ENCODE data around the gene PTPRC.

PTPRC gene

DNA sequence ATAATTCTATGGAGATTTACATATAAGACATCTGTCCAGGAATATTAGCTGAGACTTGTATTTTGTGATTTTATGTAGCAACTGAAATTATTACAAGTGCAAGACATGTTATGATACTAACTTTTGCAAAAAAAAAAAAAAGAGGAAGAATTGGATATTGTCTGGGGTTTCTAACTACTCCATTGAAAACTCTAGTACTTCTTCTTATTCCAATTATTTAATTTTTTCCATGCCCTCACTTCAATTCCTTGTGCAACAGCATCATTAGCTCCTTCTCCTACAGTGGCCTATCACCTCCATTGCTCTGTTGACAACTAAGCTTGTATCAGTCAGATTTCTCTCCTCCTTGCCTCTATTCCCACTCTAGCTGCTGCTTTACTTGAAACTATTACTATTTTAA is 126.6 kb downstream of the PTPRC start:
- DNase-seq, result peak; percentile 23

DNA sequence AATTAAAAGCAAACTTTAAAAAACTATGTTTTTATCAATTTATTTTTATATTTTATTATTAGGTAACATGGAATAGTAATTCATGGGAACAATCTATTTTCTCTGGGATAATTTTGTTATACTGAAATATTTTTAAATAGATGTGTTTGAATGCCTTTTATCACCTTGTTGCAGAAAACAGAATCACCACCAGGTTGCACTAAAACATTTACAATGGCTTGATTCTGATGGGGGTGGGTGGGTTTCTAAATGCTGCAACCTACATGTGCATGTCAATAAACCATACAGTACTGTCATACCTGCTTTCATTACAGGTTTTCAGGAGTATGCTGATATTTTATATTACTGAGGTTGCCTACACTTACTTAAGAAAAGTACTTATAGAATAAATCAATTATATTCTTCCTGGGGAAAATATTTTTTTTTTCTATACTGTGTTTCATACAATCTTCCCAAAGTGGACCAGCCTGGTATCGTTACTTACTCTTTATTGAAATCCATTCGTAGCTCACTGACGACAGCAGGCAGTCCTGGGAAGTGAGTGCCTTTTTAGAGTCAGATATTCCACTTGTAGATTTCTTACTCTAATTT is 132.8 kb downstream of the PTPRC start:
- no peak for DNase-seq

GRCh38 chr1:198772626-198773025 is 133.8 kb downstream of the PTPRC start:
- no peak for DNase-seq

- no peak for DNase-seq
Observed at GRCh38 chr1:198773030-198773429, 134.2 kb downstream of the PTPRC start.

- DNase-seq, result no peak
Observed at GRCh38 chr1:198773523-198773922, 134.7 kb downstream of the PTPRC start.

DNA sequence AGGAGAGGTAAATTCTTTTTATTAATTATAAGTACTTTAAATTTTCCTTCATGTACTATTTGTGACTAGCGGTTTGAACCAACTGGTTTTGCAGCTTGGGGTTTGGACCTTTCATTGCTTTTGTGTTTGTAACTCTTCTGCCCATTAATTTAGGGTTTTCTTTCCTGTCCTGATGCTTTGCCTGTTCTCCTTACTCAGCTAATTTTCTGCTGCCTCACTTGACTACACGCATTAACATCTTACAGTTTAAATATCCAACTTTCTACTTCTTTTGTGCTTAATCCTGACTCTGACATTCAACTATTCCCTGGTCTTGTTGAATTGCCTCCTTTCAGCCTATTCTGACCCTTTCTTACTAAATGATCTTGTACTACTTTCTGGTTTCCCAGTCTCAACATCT is 135.6 kb downstream of the PTPRC start:
- DNase-seq, result no peak

DNA sequence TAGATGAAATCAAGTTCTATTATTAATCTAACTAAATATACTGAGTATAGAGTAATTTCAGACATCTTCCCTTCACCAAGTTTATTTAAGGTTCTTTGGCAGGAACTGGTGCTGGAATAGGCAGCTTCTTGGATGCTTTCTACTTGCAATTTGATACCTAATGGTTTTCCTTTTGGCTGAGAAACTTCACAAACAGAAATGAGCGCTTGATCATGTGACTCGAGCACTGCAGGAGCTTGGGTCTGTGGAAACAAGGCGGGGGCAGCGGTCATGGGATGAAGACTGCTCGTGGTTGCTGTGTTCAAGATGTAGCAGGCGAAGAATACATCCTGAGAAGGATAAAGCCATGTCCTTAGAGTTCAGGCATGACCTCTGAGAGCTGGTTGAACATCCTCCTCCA is 136.8 kb downstream of the PTPRC start:
- peak; percentile 40 for DNase-seq

- DNase-seq, result peak; percentile 99
Observed at GRCh38 chr1:198776602-198777029, 137.8 kb downstream of the PTPRC start.

DNA sequence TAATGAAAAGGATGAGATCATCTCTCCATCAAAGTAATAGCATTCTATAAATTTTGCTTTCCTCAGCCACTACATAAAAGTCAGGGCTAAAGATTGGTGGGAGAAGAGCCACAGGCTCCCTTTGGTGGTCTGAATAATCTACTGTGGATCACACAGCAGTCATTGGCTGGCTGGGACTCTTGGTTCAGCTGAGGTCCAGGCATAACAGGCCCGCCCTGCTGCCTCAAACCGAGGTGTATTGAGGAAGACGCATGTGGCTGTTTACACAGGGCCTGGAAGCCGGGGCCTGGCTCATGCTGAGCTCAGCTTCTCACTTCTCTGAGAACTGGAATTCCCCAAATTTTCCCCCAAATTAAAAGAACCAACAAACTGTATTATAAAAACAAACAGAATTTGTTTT is 139.2 kb downstream of the PTPRC start:
- DNase-seq, result no peak

DNA sequence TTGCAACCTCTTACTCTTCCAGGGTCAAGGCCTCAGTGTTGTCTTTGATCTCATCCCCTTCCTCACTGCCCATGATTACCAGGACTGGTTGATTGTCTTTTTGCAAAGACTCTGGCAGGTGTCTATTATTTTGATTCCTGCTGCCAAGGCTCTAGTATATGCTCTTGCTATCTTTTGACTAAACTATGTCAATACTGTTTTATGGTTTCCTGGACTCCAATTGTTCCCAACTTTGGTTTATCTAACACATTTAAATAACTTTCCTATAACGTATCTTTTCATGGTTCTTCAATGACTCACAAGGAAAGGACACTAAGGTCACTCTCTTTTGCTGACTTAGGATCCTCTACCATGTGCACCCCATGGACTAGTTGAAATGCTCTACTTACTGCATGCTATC is 141.5 kb downstream of the PTPRC start:
- no peak for DNase-seq

GRCh38 chr1:198788561-198789064 is 149.8 kb downstream of the PTPRC start:
- peak; percentile 20 for DNase-seq

DNA sequence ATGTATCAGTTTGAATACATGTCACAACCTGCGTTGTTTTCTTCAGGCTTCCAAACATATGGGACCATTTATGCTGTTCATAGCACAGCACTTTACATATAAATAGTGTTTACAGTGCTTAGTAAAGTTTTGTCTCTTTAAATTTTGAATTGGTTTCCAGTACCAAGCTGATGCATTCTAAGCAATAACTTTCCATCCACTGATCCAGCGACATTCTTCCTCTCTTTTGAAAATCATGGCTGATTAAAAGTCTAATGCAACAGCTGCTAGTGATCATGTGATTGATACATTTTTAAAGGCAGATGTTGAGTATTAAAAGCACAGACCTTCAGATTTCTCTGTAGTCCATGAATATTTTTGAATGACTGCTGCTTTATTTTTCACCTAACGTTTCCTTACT is 154.9 kb downstream of the PTPRC start:
- DNase-seq, result no peak

GRCh38 chr1:198794498-198794897 is 155.7 kb downstream of the PTPRC start:
- no peak for DNase-seq

DNA sequence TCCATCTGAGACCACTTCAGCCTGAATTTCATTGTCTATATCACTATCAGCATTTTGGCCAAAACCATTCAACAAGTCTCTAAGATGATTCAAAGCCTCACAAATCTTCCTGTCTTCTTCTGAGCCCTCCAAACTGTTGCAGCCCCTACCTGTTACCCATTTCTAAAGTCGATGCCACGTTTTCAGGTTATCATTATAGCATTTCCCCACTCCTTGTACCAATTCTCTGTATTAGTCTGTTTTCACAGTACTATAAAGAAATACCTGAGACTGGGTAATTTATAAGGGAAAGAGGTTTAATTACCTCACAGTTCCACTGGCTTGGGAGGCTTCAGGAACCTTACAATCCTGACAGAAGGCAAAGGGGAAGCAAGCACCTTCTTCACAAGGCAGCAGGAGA is 158.8 kb downstream of the PTPRC start:
- no peak for DNase-seq

DNA sequence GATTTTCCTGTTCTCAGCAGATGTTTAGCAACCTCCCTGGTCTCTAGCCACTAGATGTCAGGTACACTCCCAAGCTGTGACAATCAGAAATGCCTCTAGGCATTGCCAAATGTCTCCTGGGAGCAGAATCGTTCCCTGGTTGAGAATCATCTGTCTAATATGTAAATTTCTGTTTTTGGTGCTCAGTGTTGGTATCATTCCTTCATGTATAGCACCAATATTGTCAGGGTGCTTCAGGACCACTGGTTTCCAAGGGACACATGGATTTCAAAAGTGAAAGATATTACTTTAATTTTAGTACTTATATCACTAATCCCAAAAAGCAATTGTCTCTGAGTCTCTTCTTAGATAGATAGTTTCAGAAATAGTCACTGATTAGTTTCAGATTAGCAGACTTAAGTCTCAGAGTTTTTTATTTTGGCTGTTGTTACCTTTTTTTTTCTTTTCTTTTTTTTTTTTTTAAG is 160.1 kb downstream of the PTPRC start:
- DNase-seq, result no peak

- DNase-seq, result no peak
Observed at GRCh38 chr1:198805498-198806151, 166.8 kb downstream of the PTPRC start.

DNA sequence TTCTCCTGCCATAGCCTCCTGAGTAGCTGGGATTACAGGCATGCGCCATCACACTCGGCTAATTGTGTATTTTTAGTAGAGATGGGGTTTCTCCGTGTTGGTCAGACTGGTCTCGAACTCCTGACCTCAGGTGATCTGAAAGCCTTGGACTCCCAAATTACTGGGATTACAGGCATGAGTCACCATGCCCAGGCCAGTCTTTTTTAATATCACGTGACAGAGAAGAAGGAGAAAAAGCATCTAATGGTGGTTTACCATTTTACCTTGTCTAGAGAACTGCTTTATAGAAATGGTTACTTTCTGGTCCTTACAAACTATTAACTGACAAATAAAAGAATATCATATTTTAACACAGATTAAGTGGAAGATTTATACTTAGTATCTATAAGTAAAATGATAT is 168.0 kb downstream of the PTPRC start:
- DNase-seq, result no peak

Data from MV-4-11 (cell line).